ENCODE results near the gene PPP1CA. TPM values are rescaled to one million over a fixed set of nuclear protein-coding genes. Genes with fewer than 3 reads are reported as not detected.
"Not testable (repeated sequence)": the region's sequence is repeated elsewhere in the genome, so short reads cannot be mapped to it uniquely, and the experiment has no call there.

The PPP1CA gene
- polyA plus RNA-seq, 3 donors from 2014 or later = 830 to 1,276 (median 950) TPM

DNA sequence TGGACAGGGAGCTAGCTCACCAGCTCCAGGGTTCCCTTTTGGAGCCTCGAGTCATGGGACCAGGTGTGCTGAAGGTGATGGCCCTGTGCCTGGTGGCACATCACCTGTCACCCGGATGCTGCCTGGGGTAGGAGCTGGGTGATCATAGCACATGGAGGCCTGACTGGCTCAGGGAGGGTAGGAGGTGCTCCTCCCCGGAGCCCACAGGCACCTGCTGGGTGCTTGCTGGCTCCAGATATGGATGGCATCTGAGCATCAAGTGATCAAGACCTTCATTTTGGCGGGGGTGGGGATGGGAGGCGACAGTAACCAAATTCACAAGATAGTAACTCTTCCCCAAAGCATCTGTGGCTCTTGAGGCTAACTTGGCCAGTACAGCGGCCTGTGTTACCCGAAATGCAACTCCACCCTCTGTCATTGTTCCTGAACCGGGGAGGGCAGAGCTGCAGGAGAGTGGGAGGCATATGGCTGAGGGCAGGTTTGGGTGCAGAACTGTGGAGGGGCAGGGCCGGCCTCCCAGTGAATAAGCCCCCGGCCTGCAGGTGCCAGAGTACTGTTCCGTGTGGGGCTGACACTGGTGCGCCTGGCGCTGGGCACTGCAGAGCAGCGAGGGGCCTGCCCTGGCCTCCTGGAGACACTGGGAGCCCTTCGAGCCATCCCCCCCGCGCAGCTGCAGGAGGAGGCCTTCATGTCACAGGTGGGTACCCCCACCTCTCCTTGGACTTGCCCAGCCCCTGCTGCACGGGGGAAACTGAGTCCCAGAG is 7.0 kb upstream of the PPP1CA start:
- Mint-ChIP-seq H3K27ac (peak overlapping the region; percentile 90 to 98 (median 96)), H3K27me3 (ENCODE audit: low read depth in 3 of 3) (peaks cover 2 to 17% (median 6%) of the 10 kb centered on the region in 3 donors), H3K36me3 (peaks cover 4 to 17% (median 5%) of the 10 kb centered on the region in 3 donors), H3K4me3 (peak overlapping the region; percentile 85 to 99 (median 96)), H3K9me3 (no peaks in the 10 kb centered on the region), H3K4me1 (peaks cover 83 to 91% of the 10 kb centered on the region in 2 donors)
- DNase-seq = peak in 1 of 3 donors; percentile 33

DNA sequence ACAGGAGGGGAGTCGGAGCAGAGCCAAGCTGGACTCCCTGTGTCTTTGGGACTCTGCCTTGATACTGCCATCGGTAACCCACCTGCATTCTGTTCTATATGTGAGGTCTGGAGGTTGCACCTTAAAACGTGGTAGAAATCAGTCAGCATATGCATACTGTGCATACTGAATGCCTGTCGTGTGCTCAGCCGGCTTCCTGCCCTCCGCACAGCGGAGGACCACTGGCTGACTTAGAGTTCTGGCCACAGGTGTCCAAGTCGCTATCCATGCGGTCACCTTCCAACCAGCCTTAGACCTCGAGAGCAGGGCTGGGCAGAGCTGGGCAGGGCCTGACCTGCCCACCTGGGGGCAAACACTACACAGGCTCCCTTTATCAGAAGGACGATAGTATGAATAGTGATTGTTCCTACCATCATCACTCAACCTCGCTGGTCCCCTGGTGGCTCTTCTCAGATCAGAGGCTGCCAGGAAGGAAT is 6.1 kb upstream of the PPP1CA start:
- Mint-ChIP-seq H3K4me3 (peak overlapping the region; percentile 85 to 99 (median 96)), H3K27me3 (ENCODE audit: low read depth in 3 of 3) (peaks cover 2 to 12% (median 9%) of the 10 kb centered on the region in 3 donors), H3K9me3 (no peaks in the 10 kb centered on the region), H3K27ac (peak overlapping the region; percentile 90 to 98 (median 96)), H3K4me1 (peaks cover 78 to 89% of the 10 kb centered on the region in 2 donors), H3K36me3 (peaks cover 4 to 17% (median 5%) of the 10 kb centered on the region in 3 donors)
- DNase-seq = no peak

DNA sequence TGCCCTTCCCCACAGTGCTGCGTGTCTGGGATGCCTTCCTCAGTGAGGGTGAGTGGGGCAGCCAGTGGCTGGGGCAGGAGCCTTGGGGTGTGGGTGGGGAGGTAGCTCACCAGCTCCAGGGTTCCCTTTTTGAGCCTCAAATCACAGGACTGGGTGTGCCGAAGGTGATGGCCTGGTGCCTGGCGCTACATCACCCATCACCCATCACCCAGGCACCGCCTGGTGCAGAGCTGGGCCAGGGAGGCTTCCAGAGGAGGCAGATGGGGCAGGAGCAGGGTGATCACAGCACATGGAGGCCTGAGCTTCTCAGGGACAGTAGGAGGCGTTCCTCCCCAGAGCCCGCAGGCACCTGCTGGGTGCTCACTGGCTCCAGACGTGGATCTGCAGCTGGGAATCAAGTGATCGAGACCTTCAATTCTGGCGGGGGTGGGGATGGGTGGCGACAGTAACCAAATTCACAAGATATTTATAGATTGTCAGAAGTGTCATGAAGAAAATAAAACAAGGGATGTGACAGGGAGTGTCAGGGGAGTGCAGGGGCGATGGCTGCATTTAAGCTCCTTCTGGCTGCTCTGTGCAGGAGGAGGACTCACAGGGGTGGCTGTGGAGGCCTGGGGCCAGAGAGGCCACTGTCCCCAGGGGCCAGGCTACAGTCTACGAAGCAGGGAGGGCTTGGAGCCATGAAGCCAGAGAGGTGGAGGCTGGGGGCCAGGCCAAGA is 5.5 kb upstream of the PPP1CA start:
- H3K4me3 Mint-ChIP-seq = peak overlapping the region; percentile 85 to 99 (median 96)
- H3K27me3 Mint-ChIP-seq (ENCODE audit: low read depth in 3 of 3) = peaks cover 2 to 12% (median 9%) of the 10 kb centered on the region in 3 donors
- no peak for DNase-seq
- peak overlapping the region; percentile 90 to 98 (median 96) for H3K27ac Mint-ChIP-seq
- H3K9me3 Mint-ChIP-seq = no peaks in the 10 kb centered on the region
- peaks cover 4 to 17% (median 5%) of the 10 kb centered on the region in 3 donors for H3K36me3 Mint-ChIP-seq
- peaks cover 72 to 87% of the 10 kb centered on the region in 2 donors for H3K4me1 Mint-ChIP-seq

DNA sequence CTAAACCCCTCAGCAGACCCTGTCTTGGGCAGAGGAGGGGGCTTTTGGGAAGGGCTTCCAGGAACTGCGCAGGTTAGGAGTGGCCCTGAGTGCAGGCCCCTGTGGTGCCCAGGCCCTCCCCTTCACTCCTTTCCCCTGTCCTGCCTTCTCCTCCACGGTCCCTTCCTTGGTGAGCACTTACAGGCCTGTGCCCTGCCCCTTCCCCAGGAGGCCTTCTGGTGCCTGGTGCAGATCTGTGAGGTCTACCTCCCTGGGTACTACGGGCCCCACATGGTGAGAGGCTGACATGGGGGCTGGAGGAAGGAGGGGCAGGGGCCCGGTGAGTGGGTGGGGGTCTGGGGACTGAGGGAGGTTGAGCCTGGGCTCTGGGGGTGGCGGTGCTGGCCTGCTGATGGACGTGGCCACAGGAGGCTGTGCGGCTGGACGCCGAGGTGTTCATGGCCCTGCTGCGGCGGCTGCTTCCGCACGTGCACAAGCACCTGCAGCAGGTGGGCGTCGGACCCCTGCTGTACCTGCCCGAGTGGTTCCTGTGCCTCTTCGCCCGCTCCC is 4.8 kb upstream of the PPP1CA start:
- peak overlapping the region; percentile 92 to 98 (median 96) for H3K27ac Mint-ChIP-seq
- no peak for DNase-seq
- H3K27me3 Mint-ChIP-seq (ENCODE audit: low read depth in 3 of 3) = peaks cover 2 to 14% (median 9%) of the 10 kb centered on the region in 3 donors
- no peaks in the 10 kb centered on the region for H3K9me3 Mint-ChIP-seq
- peak overlapping the region; percentile 95 to 99 (median 98) for H3K4me3 Mint-ChIP-seq
- H3K4me1 Mint-ChIP-seq = peaks cover 65 to 83% of the 10 kb centered on the region in 2 donors
- peaks cover 4 to 17% (median 5%) of the 10 kb centered on the region in 3 donors for H3K36me3 Mint-ChIP-seq

DNA sequence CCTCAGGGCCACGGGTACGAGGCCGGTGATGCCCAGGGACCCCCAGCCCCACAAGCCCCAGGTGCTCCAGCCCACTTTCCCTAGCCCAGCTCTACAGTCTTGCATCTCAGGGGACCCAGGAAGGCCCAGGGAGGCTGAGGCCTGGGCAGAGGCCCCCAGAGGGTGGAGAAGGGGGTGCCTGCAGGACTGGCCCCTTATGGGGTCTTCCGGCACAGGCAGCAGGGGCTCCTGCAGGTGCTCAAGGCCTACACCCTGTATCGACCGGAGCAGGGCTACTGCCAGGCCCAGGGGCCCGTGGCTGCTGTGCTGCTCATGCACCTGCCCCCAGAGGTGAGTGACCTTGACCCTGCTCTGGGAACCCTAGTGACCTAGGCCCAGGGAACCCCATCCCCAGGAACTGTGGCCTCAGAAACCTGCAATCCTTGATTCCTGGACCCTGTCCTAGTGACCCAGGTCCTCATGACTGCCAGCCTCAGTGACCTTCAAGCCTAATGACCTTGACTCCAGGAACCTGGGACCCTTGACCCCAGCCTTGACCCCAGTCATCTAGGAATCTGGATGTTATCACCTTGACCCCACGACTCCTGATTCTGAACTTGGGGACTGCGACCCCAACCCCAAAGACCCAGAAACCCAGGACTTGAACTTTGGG is 4.2 kb upstream of the PPP1CA start:
- DNase-seq = no peak

DNA sequence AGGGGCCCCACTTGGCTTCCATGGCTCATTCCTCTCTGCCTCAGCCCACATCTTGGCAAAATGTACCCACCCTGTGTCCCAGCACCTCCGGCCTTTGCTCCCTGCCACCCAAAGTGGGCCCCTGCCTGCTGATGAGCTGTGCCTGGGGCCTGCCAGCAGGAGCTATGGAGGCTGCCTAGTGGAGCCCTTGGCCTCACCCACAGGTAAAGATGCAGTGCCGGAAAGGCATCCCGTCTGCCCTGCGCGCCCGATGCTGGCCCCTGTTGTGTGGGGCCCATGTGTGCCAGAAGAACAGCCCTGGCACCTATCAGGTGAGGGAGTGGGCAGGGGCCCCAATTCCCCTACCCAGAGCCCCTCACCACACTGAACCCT is 3.5 kb upstream of the PPP1CA start:
- Mint-ChIP-seq H3K36me3 (peaks cover 4 to 22% (median 5%) of the 10 kb centered on the region in 3 donors), H3K4me3 (peak overlapping the region; percentile 95 to 99 (median 98)), H3K27me3 (ENCODE audit: low read depth in 3 of 3) (peaks cover 3 to 14% (median 10%) of the 10 kb centered on the region in 3 donors), H3K9me3 (no peaks in the 10 kb centered on the region), H3K4me1 (peaks cover 62 to 79% of the 10 kb centered on the region in 2 donors), H3K27ac (peak overlapping the region; percentile 91 to 98 (median 96))
- no peak for DNase-seq

More for the DNA sequence above, 4.2 kb upstream of the PPP1CA start:
- H3K4me1 Mint-ChIP-seq = peaks cover 62 to 79% of the 10 kb centered on the region in 2 donors
- peak overlapping the region; percentile 95 to 99 (median 98) for H3K4me3 Mint-ChIP-seq
- peaks cover 3 to 14% (median 9%) of the 10 kb centered on the region in 3 donors for H3K27me3 Mint-ChIP-seq (ENCODE audit: low read depth in 3 of 3)
- H3K9me3 Mint-ChIP-seq = no peaks in the 10 kb centered on the region
- H3K27ac Mint-ChIP-seq = peak overlapping the region; percentile 91 to 98 (median 96)
- peaks cover 4 to 17% (median 5%) of the 10 kb centered on the region in 3 donors for H3K36me3 Mint-ChIP-seq

DNA sequence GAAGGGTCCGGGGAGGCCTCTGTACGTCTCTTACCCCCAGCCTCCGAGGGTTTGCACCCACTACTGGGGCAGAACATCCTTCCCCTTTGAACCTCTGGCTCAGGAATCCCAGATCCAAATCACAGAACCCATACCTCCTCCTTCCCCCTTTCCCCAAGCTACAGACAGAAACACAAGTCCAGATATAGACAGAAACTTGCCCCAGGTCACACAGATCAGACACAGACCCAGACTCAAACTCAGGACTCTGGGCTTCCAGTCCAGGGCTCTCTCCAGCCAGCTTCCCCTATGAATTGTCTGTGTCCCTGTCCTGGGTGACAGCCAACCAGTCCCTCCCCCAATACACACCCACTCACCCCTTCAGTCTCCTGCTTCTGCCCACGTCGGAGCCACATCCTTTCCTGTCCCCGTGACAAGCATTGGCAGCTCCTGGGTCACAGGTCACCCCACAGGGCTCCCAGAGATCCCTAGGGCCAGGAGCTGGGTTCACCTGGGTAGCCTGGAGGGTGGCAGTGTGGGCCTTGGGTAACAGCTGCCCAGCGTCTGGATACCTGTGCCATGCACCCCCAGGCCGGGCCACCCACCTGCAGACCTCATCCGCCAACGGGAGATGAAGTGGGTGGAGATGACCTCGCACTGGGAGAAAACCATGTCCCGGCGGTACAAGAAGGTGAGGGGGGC is 3.0 kb upstream of the PPP1CA start:
- H3K27ac Mint-ChIP-seq = peak overlapping the region; percentile 91 to 98 (median 96)
- no peaks in the 10 kb centered on the region for H3K9me3 Mint-ChIP-seq
- H3K4me1 Mint-ChIP-seq = peaks cover 59 to 79% of the 10 kb centered on the region in 2 donors
- peaks cover 3 to 12% (median 10%) of the 10 kb centered on the region in 3 donors for H3K27me3 Mint-ChIP-seq (ENCODE audit: low read depth in 3 of 3)
- H3K4me3 Mint-ChIP-seq = peak overlapping the region; percentile 95 to 99 (median 98)
- peak in 2 of 3 donors; percentile 57 for DNase-seq
- H3K36me3 Mint-ChIP-seq = peaks cover 4 to 23% (median 5%) of the 10 kb centered on the region in 3 donors

DNA sequence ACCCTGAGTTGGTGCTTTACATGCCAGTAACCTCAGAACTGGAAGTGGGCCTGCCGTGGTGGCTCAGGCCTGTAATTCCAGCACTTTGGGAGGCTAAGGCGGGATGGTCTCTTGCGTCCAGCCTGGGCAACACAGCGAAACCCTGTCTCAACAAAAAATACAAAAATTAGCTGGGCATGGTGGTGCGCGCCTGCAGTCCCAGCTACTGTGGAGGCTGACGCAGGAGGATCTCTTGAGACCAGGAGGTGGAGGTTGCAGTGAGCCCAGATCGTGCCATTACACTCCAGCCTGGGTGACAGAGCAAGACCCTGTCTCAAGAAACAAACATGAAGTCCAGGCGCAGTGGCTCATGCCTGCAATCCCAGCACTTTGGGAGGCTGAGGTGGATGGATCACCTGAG is 1.4 kb upstream of the PPP1CA start:
- Mint-ChIP-seq H3K36me3 (peaks cover 4 to 23% (median 5%) of the 10 kb centered on the region in 3 donors), H3K4me1 (peaks cover 48 to 75% of the 10 kb centered on the region in 2 donors), H3K27ac (peak overlapping the region; percentile 91 to 98 (median 94)), H3K4me3 (peak overlapping the region; percentile 95 to 99 (median 98))
- not testable (repeated sequence) for H3K9me3 Mint-ChIP-seq; H3K27me3 Mint-ChIP-seq (ENCODE audit: low read depth in 3 of 3); DNase-seq

DNA sequence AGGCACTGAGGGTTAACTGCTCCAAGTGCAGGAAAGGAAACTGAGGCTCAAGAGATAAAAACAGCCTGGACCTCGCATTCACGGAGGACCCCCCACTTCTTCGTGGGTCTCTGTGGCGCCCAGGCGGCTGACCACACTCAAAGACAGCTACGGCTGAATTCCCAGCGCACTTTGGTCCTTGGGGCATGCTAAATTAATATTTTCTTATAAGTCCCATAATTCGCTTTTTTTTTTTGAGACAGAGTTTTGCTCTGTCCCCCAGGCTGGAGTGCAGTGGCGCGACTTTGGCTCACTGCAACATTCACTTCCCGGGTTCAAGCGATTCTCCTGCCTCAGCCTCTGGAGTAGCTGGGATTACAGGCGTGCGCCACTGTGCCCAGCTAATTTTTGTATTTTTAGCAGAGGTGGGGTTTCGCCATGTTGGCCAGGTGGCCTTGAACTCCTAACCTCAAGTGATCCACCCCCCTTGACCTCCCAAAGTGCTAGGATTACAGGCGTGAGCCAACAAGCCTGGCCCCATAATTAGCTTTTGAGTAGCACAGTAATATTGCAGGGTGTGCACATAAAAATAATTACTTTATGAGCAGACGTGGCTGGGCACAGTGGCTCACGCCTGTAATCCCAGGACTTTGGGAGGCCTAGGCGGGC is 658 bp upstream of the PPP1CA start:
- Mint-ChIP-seq H3K4me1 (peaks cover 48 to 74% of the 10 kb centered on the region in 2 donors), H3K4me3 (peak overlapping the region; percentile 79 to 99 (median 96)), H3K36me3 (peaks cover 4 to 28% (median 4%) of the 10 kb centered on the region in 3 donors), H3K27ac (peak overlapping the region; percentile 73 to 97 (median 91))
- not testable (repeated sequence) for DNase-seq; H3K27me3 Mint-ChIP-seq (ENCODE audit: low read depth in 3 of 3); H3K9me3 Mint-ChIP-seq

DNA sequence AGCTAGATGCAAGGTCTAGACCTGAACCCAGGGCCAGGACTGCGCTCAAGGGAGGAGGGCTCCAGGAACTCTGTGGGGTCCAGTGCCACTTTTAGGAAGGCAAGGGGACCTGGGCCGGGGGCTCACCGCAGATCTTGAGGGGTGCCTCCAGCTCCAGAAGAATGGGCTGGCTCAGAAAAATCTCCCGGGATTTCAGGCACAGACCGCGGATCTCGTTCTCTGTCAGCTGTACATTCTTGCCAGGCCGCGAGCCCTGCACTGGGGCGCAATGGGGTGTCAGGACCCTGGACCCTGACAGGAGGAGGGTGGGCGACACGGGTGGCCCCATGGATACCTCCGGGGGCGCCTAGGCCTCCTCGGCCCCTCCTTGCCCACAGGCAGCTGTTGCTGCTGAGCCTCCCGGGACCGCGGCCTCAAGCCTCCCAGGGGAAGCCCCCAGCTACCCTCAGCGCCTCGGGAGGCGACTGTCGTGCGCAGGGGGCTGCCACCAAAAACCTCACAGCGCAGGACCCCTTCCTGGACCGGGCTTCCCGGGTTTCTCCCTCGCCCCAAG is 640 bp downstream of the PPP1CA start:
- H3K4me1 Mint-ChIP-seq = peaks cover 48 to 69% of the 10 kb centered on the region in 2 donors
- no peaks in the 10 kb centered on the region for H3K9me3 Mint-ChIP-seq
- H3K27me3 Mint-ChIP-seq (ENCODE audit: low read depth in 3 of 3) = peaks cover 2 to 9% (median 7%) of the 10 kb centered on the region in 3 donors
- H3K27ac Mint-ChIP-seq = peak overlapping the region; percentile 81 to 92 (median 84)
- no peak for DNase-seq
- H3K36me3 Mint-ChIP-seq = peaks cover 0 to 20% (median 4%) of the 10 kb centered on the region in 3 donors
- peak overlapping the region; percentile 84 to 95 (median 90) for H3K4me3 Mint-ChIP-seq

DNA sequence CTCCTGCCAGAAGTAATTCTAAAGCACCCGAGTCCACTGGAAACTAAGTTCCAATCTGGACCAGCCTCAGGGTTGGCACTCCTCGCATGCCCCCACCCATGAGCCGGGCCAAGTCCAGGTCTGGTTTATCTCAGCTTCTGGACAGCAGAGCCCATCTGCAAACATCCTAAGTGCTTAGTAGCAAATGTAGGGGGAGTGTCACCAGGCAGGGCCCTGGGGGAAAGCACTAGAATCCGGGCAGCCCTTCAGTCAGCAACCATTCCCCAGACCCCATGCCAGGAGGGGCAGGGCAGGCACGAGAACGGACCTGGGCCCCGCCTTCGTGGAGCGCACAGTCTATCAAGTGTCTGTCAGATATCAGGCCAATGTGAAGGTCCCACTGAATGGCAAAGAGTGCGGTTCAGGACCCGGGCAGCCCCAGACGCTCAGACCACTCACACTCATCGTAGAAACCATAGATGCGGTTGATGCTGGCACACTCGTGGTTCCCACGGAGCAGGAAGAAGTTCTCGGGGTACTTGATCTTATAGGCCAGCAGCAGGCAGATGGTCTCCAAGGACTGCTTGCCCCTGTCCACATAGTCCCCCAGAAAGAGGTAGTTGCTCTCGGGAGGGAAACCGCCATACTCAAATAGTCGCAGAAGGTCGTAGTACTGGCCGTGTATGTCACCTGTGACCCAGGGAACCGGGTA is 1.3 kb downstream of the PPP1CA start:
- peaks cover 46 to 64% of the 10 kb centered on the region in 2 donors for H3K4me1 Mint-ChIP-seq
- no peaks in the 10 kb centered on the region for H3K9me3 Mint-ChIP-seq
- H3K36me3 Mint-ChIP-seq = peaks cover 0 to 18% (median 4%) of the 10 kb centered on the region in 3 donors
- H3K4me3 Mint-ChIP-seq = peak overlapping the region; percentile 84 to 95 (median 90)
- H3K27me3 Mint-ChIP-seq (ENCODE audit: low read depth in 3 of 3) = peaks cover 2 to 9% (median 7%) of the 10 kb centered on the region in 3 donors
- DNase-seq = peak in 1 of 3 donors; percentile 35
- peak overlapping the region; percentile 81 to 92 (median 84) for H3K27ac Mint-ChIP-seq

Measured in immature natural killer cell (primary cell).